GM12801 (cell line): ENCODE measurements around the gene SMOC1.

Experiments
- CTCF ChIP-seq: IDR thresholded peaks from one replicate; pipeline ENCODE4 v1.5.1; 2011; ENCODE audit warnings: control low read depth; ENCODE audit not compliant: insufficient read length; ENCODE audit errors: extremely low read depth

SMOC1 gene

GRCh38 chr14:69909826-69910550 lies 30.8 kb downstream of the SMOC1 start:
- TF ChIP-seq CTCF = no peak

- no peak for TF ChIP-seq CTCF
Observed at GRCh38 chr14:69910871-69911270, 31.7 kb downstream of the SMOC1 start.

- TF ChIP-seq CTCF = no peak
Observed at GRCh38 chr14:69913686-69914085, 34.5 kb downstream of the SMOC1 start.

GRCh38 chr14:69916396-69916795 lies 37.2 kb downstream of the SMOC1 start:
- TF ChIP-seq CTCF = no peak

GRCh38 chr14:69917287-69917686 lies 38.1 kb downstream of the SMOC1 start:
- no peak for TF ChIP-seq CTCF

- TF ChIP-seq CTCF = no peak
Observed at GRCh38 chr14:69919815-69920214, 40.6 kb downstream of the SMOC1 start.

GRCh38 chr14:69921052-69921451 lies 41.8 kb downstream of the SMOC1 start:
- no peak for TF ChIP-seq CTCF
